ENCODE data around the gene PEAK1. TPM values are rescaled to one million over a fixed set of nuclear protein-coding genes. Genes with fewer than 3 reads are reported as not detected.

PEAK1 gene
- total RNA-seq, 1 experiment from 2014 or later = 58.7 TPM

GRCh38 chr15:77311618-77312398 is 108.1 kb downstream of the PEAK1 start:
- DNase-seq (ENCODE audit: low read depth, low spot score) (no peak), ATAC-seq (no peak)
- Histone ChIP-seq H3K27me3 (ENCODE audit: control insufficient read depth, insufficient read depth, low read length) (no peaks in the 10 kb centered on the region), H3K4me1 (ENCODE audit: control insufficient read depth, insufficient read depth, low read length) (peaks cover 6% of the 10 kb centered on the region), H3K4me3 (ENCODE audit: low read depth in 2 of 2, low read length in 2 of 2) (no peak overlapping the region), H3K9me3 (ENCODE audit: control insufficient read depth, insufficient read depth, low read depth, low read length) (no peaks in the 10 kb centered on the region), H3K36me3 (ENCODE audit: control insufficient read depth, insufficient read depth, low read length) (no peaks in the 10 kb centered on the region), H3K27ac (ENCODE audit: low read length) (no peak overlapping the region)
- in situ Hi-C loops (cut with HindIII; ENCODE audit: low pct_unique_long_range_greater_than_20kb, low sequenced_read_pairs) = no loop called here
- no peak for TF ChIP-seq REST (IDR thresholded peaks at IDR 0.05; ENCODE audit: insufficient read depth in 1 of 2, low read depth in 2 of 2, low read length in 1 of 2)
- no peak for TF ChIP-seq TCF7L2 (IDR thresholded peaks at IDR 0.05; ENCODE audit: low read depth, low read length)
- no peak; the same call in 1 of the 2 replicates for TF ChIP-seq CTCF (IDR thresholded peaks at IDR 0.05)
- no peak for TF ChIP-seq POLR2AphosphoS5 (IDR thresholded peaks at IDR 0.05; ENCODE audit: low read depth, low read length)
- TF ChIP-seq SIN3A (IDR thresholded peaks at IDR 0.05; ENCODE audit: borderline replicate concordance, insufficient read depth, low read depth, low read length) = no peak
- POLR2A ChIA-PET = no interaction called here
- intact Hi-C loops (cut with micrococcal nuclease; ENCODE audit: unreplicated experiment) = no loop called here
- no TSS peak for BruUV-seq (replicated peaks)
- CTCF ChIA-PET = no interaction called here

- ATAC-seq = no peak
Observed at GRCh38 chr15:77311020-77311419, 108.9 kb downstream of the PEAK1 start.

More at GRCh38 chr15:77311020-77311419, 108.9 kb downstream of the PEAK1 start:
- in situ Hi-C loops (cut with HindIII; ENCODE audit: low pct_unique_long_range_greater_than_20kb, low sequenced_read_pairs) = no loop called here
- H3K36me3 ChIP-seq (ENCODE audit: control insufficient read depth, insufficient read depth, low read length) = no peaks in the 10 kb centered on the region
- no peak for DNase-seq (ENCODE audit: low read depth, low spot score)
- intact Hi-C loops (cut with micrococcal nuclease; ENCODE audit: unreplicated experiment) = no loop called here
- no peak overlapping the region for H3K4me3 ChIP-seq (ENCODE audit: low read depth in 2 of 2, low read length in 2 of 2)
- POLR2A ChIA-PET = no interaction called here
- CTCF ChIA-PET = no interaction called here
- peaks cover 6% of the 10 kb centered on the region for H3K4me1 ChIP-seq (ENCODE audit: control insufficient read depth, insufficient read depth, low read length)
- no TSS peak for BruUV-seq (replicated peaks)
- no peaks in the 10 kb centered on the region for H3K27me3 ChIP-seq (ENCODE audit: control insufficient read depth, insufficient read depth, low read length)
- TF ChIP-seq SIN3A (IDR thresholded peaks at IDR 0.05; ENCODE audit: borderline replicate concordance, insufficient read depth, low read depth, low read length) (no peak), TCF7L2 (IDR thresholded peaks at IDR 0.05; ENCODE audit: low read depth, low read length) (no peak), CTCF (IDR thresholded peaks at IDR 0.05) (no peak), REST (IDR thresholded peaks at IDR 0.05; ENCODE audit: insufficient read depth in 1 of 2, low read depth in 2 of 2, low read length in 1 of 2) (no peak), POLR2AphosphoS5 (IDR thresholded peaks at IDR 0.05; ENCODE audit: low read depth, low read length) (no peak)
- H3K9me3 ChIP-seq (ENCODE audit: control insufficient read depth, insufficient read depth, low read depth, low read length) = no peaks in the 10 kb centered on the region
- H3K27ac ChIP-seq (ENCODE audit: low read length) = no peak overlapping the region
